PFSK-1 (cell line): ENCODE data around the gene GABRA4.

Source experiments
- FOXP2 ChIP-seq: optimal IDR thresholded peaks from 2 replicates; pipeline ENCODE3; 2011; ENCODE audit warnings: borderline replicate concordance, control low read depth, inconsistent platforms; ENCODE audit not compliant: insufficient read depth; ENCODE audit errors: extremely low read length, extremely low read depth
- POLR2AphosphoS5 ChIP-seq: IDR thresholded peaks from 2 replicates; pipeline ENCODE4 v1.6.1; 2012; ENCODE audit warnings: low read depth, mild to moderate bottlenecking, control low read depth, low read length, moderate library complexity
- REST ChIP-seq, 2 experiments: IDR thresholded peaks; 2 replicates each; pipeline versions ENCODE4 v1.6.1 to v1.8.0; 2011 to 2012; ENCODE audit warnings: low read depth in 2 of 2, low read length in 2 of 2, control low read depth in 1 of 2, inconsistent platforms in 1 of 2, mild to moderate bottlenecking in 1 of 2, moderate library complexity in 1 of 2; ENCODE audit not compliant: insufficient read depth in 1 of 2
- SIN3A ChIP-seq: IDR thresholded peaks from 2 replicates; pipeline ENCODE4 v1.6.1; 2012; ENCODE audit warnings: mild to moderate bottlenecking, low read length, moderate library complexity, borderline replicate concordance; ENCODE audit not compliant: insufficient read depth
- TAF1 ChIP-seq: IDR thresholded peaks from 2 replicates; pipeline ENCODE4 v1.6.1; 2012; ENCODE audit warnings: low read length, control low read depth, borderline replicate concordance; ENCODE audit not compliant: insufficient read depth

Gene GABRA4

GRCh38 chr4:46999566-46999965 is 6.2 kb upstream of the GABRA4 start:
- TF ChIP-seq FOXP2 (no peak), TAF1 (no peak), REST (IDR thresholded peaks at IDR 0.05; ENCODE audit: insufficient read depth in 1 of 2, low read depth in 2 of 2, low read length in 2 of 2) (no peak), POLR2AphosphoS5 (no peak), SIN3A (no peak)

GRCh38 chr4:46994007-46994405 is 625 bp upstream of the GABRA4 start:
- TF ChIP-seq FOXP2 (no peak), SIN3A (no peak), TAF1 (no peak), REST (IDR thresholded peaks at IDR 0.05; ENCODE audit: insufficient read depth in 1 of 2, low read depth in 2 of 2, low read length in 2 of 2) (no peak), POLR2AphosphoS5 (no peak)

GRCh38 chr4:46992338-46992737 is 1.0 kb downstream of the GABRA4 start:
- no peak for TF ChIP-seq REST (IDR thresholded peaks at IDR 0.05; ENCODE audit: insufficient read depth in 1 of 2, low read depth in 2 of 2, low read length in 2 of 2)
- TF ChIP-seq SIN3A: no peak
- no peak for TF ChIP-seq TAF1
- no peak for TF ChIP-seq POLR2AphosphoS5
- no peak for TF ChIP-seq FOXP2

- TF ChIP-seq TAF1 (no peak), POLR2AphosphoS5 (no peak), SIN3A (no peak), FOXP2 (no peak), REST (IDR thresholded peaks at IDR 0.05; ENCODE audit: insufficient read depth in 1 of 2, low read depth in 2 of 2, low read length in 2 of 2) (no peak)
These were observed 6.3 kb downstream of the GABRA4 start for GRCh38 chr4:46986922-46987638.
